Activated T-cell treated with anti-CD3 and anti-CD28 coated beads for 1 hour (primary cell): ENCODE results near the gene PRKD2.
A peak's percentile ranks its signal among the peaks of the same experiment; 100 is the strongest.

Source experiments
- DNase-seq: peaks from one replicate; pipeline ENCODE4 v3.0.0-alpha.2; 2020; ENCODE audit warnings: low read depth

Gene PRKD2

DNA sequence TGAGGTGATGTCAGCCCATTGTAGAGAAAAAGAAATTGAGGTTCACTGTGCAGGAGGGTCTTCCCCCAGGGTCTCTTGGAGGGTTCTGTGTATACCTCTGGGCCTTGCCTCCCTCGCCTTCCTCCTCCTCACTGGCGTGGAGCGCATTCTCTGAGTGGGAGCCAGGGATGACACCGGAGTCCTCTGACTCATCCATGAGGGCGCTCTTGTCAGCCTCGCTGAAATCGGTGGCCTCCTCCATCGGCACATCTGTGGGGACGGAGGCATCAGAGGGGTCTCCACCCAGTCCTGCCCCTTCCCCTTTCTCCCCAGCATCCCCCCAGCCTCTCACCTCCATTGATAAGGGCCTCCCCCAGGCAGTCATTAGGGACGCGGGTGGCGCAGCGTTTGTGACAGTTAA lies 16.2 kb downstream of the PRKD2 start:
- DNase-seq, result no peak

- no peak for DNase-seq
Measured at GRCh38 chr19:46698395-46699321, 18.3 kb downstream of the PRKD2 start.

DNA sequence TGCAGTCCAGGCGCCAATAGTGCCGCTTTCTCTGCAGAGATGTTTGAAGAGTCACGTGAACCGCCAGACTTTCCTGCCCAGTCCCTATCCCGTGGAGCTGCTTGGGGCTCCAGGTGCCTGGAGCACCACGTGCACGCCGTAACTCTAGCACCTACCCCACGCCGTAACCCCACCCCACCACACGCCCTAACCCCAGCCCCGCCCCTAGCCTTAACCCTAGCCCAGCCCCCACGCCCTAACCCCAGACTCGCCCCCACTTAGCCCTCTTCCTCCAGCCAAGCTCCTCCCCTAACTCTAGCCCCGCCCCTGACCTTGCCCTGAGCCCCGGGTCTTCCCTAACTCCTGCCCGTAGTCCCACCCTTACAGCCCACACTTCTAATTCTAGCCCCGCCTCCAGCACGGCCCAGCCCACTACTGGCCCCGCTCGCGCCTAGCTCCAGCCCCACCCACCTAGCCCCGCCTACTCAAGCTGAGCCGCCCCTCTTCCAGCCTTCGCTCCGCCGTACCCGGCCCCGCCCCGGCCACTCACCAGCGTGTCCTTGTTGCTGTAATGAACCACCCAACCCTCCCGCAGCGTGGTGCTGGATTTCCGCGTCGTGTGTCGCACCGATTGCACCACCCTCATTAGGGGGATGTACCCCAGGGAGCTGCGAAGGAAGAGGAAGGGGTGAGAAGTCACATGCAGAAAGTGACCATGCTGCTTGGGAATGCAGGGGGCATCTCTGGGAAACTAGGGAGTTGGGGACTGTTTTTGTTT lies 19.5 kb downstream of the PRKD2 start:
- DNase-seq, result no peak

DNA sequence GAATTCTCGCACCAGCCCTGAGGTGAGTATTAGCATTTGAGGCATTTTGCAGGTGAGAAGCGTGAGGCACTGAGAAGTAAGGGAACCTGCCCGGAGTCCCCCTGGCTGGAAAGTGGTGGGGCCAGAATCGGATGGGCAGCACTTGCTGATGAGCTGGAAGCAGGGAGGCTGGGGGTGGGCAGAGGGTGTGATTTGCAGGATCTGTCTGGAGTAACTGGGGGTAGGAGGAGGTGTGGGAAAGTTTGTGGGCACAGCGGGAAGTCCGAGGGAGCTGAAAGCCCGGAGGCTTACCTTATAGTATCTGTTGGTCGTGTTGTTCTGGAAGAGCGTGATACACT lies 20.1 kb downstream of the PRKD2 start:
- DNase-seq, result no peak

- no peak for DNase-seq
Measured at GRCh38 chr19:46696052-46696451, 20.9 kb downstream of the PRKD2 start.

GRCh38 chr19:46693760-46694159 lies 23.2 kb downstream of the PRKD2 start:
- no peak for DNase-seq

GRCh38 chr19:46692918-46693722 lies 23.8 kb downstream of the PRKD2 start:
- DNase-seq, result no peak

DNA sequence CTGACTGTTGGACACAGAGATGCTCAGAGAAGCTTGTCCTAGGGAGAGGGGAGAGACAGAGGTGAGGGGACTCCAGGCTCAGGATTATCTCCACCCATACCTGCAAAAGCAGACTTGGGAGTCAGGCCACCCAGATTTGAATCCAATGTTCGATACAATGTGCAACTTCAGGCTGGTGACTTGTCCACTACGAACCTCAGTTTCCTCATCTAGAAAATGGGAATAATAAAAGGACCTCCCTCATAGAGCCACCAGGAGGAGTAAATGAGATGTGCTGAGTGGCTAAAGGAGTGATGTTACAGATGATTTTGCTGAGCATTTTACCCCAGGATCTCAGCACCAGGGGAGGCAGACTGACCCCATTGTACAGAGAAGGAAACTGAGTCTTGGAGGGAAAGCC lies 25.0 kb downstream of the PRKD2 start:
- DNase-seq, result no peak

DNA sequence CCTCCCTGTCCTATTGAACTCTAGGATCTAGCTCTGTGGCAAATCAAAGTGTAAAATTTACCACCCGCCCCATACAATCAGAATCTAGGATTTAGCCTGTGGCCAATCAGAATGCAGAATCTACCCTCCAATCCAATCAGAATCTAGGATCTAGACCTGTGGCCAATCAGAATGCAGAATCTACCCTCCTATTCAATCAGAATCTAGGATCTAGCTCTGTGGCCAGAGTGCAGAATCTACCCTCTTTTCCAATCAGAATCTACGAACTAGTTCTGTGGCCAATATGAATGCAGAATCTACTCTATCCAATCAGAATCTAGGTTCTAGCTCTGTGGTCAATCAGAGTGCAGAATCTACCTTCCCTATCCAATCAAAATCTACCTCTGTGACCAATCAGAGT lies 25.8 kb downstream of the PRKD2 start:
- no peak for DNase-seq

- no peak for DNase-seq
Measured at GRCh38 chr19:46689358-46689757, 27.6 kb downstream of the PRKD2 start.

- no peak for DNase-seq
Measured at GRCh38 chr19:46687438-46688145, 29.3 kb downstream of the PRKD2 start.

DNA sequence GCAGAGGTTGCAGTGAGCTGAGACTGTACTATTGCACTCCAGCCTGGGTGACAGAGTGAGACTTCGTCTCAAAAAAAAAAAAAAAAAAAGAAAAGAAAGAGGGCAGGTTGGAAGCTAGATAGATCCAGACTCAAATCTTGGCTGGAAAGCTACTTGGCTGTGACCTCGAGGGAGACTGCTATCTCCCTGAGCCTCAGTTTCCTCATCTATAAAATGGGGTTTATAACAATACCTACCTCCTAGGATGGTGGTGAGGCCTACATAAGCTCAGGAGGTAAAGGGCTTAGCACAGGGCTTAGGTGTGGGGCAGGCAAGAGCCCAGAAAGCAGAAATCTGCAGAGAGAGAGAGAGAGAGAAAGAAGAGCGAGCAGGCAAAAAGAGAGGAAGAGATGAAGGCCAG lies 31.7 kb downstream of the PRKD2 start:
- DNase-seq, result no peak

- peak; percentile 53 for DNase-seq
Measured at GRCh38 chr19:46678110-46678732, 38.7 kb downstream of the PRKD2 start.

GRCh38 chr19:46674416-46675178 lies 42.3 kb downstream of the PRKD2 start:
- no peak for DNase-seq

- DNase-seq, result no peak
Measured at GRCh38 chr19:46670813-46671212, 46.1 kb downstream of the PRKD2 start.

GRCh38 chr19:46668662-46669061 lies 48.3 kb downstream of the PRKD2 start:
- no peak for DNase-seq

DNA sequence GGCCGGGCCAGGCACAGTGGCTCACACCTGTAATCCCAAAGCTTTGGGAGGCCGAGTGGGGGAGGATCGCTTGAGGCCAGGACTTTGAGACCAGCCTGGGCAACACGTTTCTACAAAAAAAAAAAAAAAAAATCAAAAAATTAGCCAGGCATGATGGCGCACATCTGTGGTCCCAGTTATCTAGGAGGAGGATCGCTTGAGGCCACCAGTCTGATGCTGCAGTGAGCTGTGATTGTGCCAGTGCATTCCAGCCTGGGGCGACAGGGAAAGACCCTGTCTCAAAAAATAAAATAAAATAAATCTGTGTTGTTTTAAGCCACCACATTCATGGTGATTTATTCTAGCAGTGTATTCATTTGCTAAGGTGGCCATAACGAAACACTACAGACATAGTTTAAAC lies 51.8 kb downstream of the PRKD2 start:
- DNase-seq, result no peak

- peak; percentile 62 for DNase-seq
Measured at GRCh38 chr19:46661735-46662592, 55.0 kb downstream of the PRKD2 start.

DNA sequence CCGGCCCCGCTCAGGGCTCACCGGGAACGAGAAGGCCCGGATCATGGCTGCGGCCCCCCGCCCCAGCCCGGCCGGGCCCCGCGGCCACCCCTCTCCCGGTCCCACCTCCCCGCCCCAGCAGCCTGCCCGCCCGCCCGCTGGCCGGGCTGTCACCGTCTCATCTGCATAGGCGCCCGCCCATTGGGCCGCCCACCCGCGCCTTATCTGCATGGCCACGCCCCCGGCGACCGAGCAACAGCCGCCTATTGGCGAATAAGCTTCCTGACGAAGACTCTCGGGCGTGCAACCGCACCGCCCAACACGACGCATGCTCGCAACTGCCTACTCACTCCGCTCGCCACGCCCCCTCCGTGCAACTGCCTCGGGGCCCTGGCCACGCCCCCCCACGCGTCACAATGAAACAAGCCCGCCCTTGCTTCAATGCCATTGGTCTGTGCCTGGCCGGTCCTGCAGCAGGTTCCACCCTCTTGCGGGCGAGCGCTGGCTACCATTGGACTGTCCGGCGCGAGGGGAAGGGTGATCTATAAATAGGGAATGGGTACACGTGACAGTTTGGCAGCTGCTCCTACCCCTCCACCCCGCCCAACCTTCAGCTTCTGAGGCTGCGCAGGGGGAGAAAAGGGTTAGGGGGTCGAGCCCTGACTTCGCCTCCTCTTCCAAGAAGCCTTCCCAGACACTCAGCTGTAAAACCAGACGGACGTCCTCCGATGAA lies 55.7 kb downstream of the PRKD2 start, which contains the start of gene DACT3:
Gene DACT3 (minus strand): TSS at position 163 of the 712 bp plus-strand sequence. CDS start 118 bp downstream, at position 45.
- peak; percentile 100 for DNase-seq
